Frontal cortex (tissue), 4 donors: ENCODE results near the gene R3HDM1. TPM values are rescaled to one million over a fixed set of nuclear protein-coding genes. Genes with fewer than 3 reads are reported as not detected.
"Not testable (repeated sequence)": the region's sequence is repeated elsewhere in the genome, so short reads cannot be mapped to it uniquely, and the experiment has no call there.

Experiments used
- DNase-seq, 2 donors: peaks; one replicate each; pipeline ENCODE4 v3.0.0; 2012; ENCODE audit warnings: low spot score in 2 of 2
- FAIRE-seq: peaks from 2 replicates; lab custom pipeline; 2012; peaks lifted over from hg19 to GRCh38; lab: Jason Lieb, UNC
- total RNA-seq: library from RNA; depleted of rRNA; stranded (reverse); fragments of >200 nt; gene quantifications from one replicate; pipeline ENCODE4 v1.2.3, GENCODE V29; 2014
- donor health status: control.
- donor health status: control.
- donor health status: control.

R3HDM1 gene
- total RNA-seq, 1 donor from 2014 or later: 93.8 TPM

GRCh38 chr2:135561925-135562324, 30.6 kb downstream of the R3HDM1 start:
- FAIRE-seq (no peak), DNase-seq (no peak)

GRCh38 chr2:135563793-135564192, 32.5 kb downstream of the R3HDM1 start:
- no peak for FAIRE-seq
- no peak for DNase-seq

- FAIRE-seq: peak; percentile 69
- no peak for DNase-seq
These were observed 39.6 kb downstream of the R3HDM1 start for GRCh38 chr2:135570884-135571283.

GRCh38 chr2:135573620-135574019, 42.3 kb downstream of the R3HDM1 start:
- peak; percentile 17 for FAIRE-seq
- DNase-seq: no peak

GRCh38 chr2:135581282-135581681, 50.0 kb downstream of the R3HDM1 start:
- DNase-seq (no peak), FAIRE-seq (no peak)

- DNase-seq: no peak
- FAIRE-seq: no peak
These were observed 51.1 kb downstream of the R3HDM1 start for GRCh38 chr2:135582383-135582782.

- FAIRE-seq (no peak), DNase-seq (no peak)
These were observed 54.3 kb downstream of the R3HDM1 start for GRCh38 chr2:135585586-135585985.

GRCh38 chr2:135586148-135586547, 54.9 kb downstream of the R3HDM1 start:
- FAIRE-seq (no peak), DNase-seq (no peak)

GRCh38 chr2:135587958-135588357, 56.7 kb downstream of the R3HDM1 start:
- no peak for DNase-seq
- FAIRE-seq: no peak

GRCh38 chr2:135590619-135591260, 59.5 kb downstream of the R3HDM1 start:
- DNase-seq (no peak), FAIRE-seq (no peak)

GRCh38 chr2:135600915-135601314, 69.6 kb downstream of the R3HDM1 start:
- FAIRE-seq (peak; percentile 74), DNase-seq (no peak)

- DNase-seq: no peak
- no peak for FAIRE-seq
These were observed 72.3 kb downstream of the R3HDM1 start for GRCh38 chr2:135603543-135603942.

GRCh38 chr2:135607561-135607960, 76.3 kb downstream of the R3HDM1 start:
- DNase-seq (no peak), FAIRE-seq (no peak)

GRCh38 chr2:135612319-135612718, 81.0 kb downstream of the R3HDM1 start:
- no peak for DNase-seq
- no peak for FAIRE-seq

- DNase-seq (no peak), FAIRE-seq (no peak)
These were observed 84.1 kb downstream of the R3HDM1 start for GRCh38 chr2:135615404-135615803.

- DNase-seq (no peak), FAIRE-seq (no peak)
These were observed 86.3 kb downstream of the R3HDM1 start for GRCh38 chr2:135617501-135618015.

- FAIRE-seq (no peak), DNase-seq (no peak)
These were observed 88.9 kb downstream of the R3HDM1 start for GRCh38 chr2:135620198-135620597.

- no peak for DNase-seq
- no peak for FAIRE-seq
These were observed 98.2 kb downstream of the R3HDM1 start for GRCh38 chr2:135629520-135629919.

GRCh38 chr2:135630034-135630433, 98.8 kb downstream of the R3HDM1 start:
- FAIRE-seq: not testable (repeated sequence)

GRCh38 chr2:135630488-135630887, 99.2 kb downstream of the R3HDM1 start:
- no peak for DNase-seq
- FAIRE-seq: no peak

More at GRCh38 chr2:135630034-135630433, 98.8 kb downstream of the R3HDM1 start:
- not testable (repeated sequence) for DNase-seq

GRCh38 chr2:135633582-135633981, 102.3 kb downstream of the R3HDM1 start:
- no peak for FAIRE-seq
- no peak for DNase-seq
